ENCODE measurements around the gene SLA2.

GRCh38 chr20:36623444-36623843 is 22.6 kb downstream of the SLA2 start:
- TF ChIP-seq CTCF (conservative IDR thresholded peaks at IDR 0.05; ENCODE audit: low read length) (no peak), EZH2phosphoT487 (IDR thresholded peaks at IDR 0.05; ENCODE audit: borderline replicate concordance) (no peak)

Measured in Loucy (cell line).